PFSK-1 (cell line): ENCODE measurements around the gene UNCX.
A peak's percentile ranks its signal among the peaks of the same experiment; 100 is the strongest.

Source experiments
- FOXP2 ChIP-seq: optimal IDR thresholded peaks from 2 replicates; pipeline ENCODE3; 2011; ENCODE audit warnings: borderline replicate concordance, control low read depth, inconsistent platforms; ENCODE audit not compliant: insufficient read depth; ENCODE audit errors: extremely low read length, extremely low read depth
- POLR2AphosphoS5 ChIP-seq: IDR thresholded peaks from 2 replicates; pipeline ENCODE4 v1.6.1; 2012; ENCODE audit warnings: low read depth, mild to moderate bottlenecking, control low read depth, low read length, moderate library complexity
- REST ChIP-seq, 2 experiments: IDR thresholded peaks; 2 replicates each; pipeline versions ENCODE4 v1.6.1 to v1.8.0; 2011 to 2012; ENCODE audit warnings: low read depth in 2 of 2, low read length in 2 of 2, control low read depth in 1 of 2, inconsistent platforms in 1 of 2, mild to moderate bottlenecking in 1 of 2, moderate library complexity in 1 of 2; ENCODE audit not compliant: insufficient read depth in 1 of 2
- SIN3A ChIP-seq: IDR thresholded peaks from 2 replicates; pipeline ENCODE4 v1.6.1; 2012; ENCODE audit warnings: mild to moderate bottlenecking, low read length, moderate library complexity, borderline replicate concordance; ENCODE audit not compliant: insufficient read depth
- TAF1 ChIP-seq: IDR thresholded peaks from 2 replicates; pipeline ENCODE4 v1.6.1; 2012; ENCODE audit warnings: low read length, control low read depth, borderline replicate concordance; ENCODE audit not compliant: insufficient read depth

The UNCX gene

DNA sequence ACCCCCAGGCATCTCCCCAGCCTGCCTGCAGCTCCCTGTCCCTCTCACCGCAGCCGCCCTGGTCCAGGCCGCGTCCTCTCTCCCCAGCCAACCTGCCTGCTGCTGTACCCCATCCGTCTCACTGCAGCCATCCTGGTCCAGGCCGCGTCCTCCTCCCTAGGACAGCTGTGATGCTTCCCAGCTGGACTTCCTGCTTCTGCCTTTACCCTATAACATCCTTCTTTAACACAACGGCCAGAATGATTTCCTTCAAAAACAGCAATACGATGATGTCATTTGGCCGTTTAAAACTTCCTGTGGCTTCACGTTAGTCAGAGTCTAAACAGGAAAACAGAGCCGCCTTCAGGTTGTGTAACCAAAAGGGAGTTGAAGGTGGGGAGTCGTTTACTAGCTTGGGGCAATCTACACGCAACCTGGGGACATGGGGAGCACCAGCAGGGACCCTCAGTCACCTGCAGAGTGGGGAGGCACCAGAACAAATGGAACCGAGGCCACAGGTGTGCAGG lies 40.4 kb upstream of the UNCX start:
- TF ChIP-seq FOXP2 (peak; percentile 59), POLR2AphosphoS5 (no peak)

DNA sequence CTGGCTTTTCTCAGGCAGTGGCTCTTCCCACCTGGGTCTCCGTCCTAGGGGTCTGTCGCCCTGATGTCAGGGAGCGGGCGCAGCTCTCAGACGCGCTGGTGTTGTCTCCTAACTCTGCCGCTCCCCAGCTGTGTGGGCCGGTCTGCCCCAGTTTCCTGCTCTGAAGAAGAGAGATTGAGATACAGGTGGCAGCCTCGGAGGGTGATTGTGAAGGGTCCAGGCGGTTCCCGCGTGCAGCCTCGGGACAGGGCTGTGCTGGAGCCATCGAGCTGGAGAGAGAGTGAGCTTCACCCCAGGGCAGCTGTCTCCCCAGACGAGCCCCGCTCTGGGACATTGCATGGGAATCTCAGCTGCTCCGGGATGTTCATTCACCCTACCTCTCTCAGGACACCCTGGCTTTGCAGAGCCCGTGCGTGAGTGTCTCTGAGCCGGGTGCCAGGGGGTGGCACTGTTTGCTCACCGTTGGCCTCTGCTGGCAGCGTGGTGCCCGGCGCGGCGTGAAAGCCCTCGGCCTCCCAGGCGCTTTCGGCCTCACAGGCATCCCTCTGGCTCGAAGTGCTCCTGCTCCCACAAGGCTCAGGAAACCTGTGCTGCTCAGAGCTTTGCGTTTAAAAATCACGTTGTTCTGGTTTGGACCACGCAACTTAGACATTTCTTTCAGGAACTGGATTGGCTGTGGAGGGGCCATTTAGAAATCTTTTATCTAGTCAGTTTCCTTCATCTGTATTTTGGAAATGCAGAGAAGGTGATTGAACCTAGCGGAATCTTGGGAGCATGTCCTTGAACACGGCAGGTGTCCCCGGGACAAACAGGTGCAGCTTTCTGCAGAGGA lies 38.9 kb upstream of the UNCX start:
- no peak for TF ChIP-seq TAF1
- TF ChIP-seq SIN3A = no peak
- no peak for TF ChIP-seq POLR2AphosphoS5
- TF ChIP-seq REST (IDR thresholded peaks at IDR 0.05; ENCODE audit: insufficient read depth in 1 of 2, low read depth in 2 of 2, low read length in 2 of 2) = no peak
- TF ChIP-seq FOXP2 = no peak

DNA sequence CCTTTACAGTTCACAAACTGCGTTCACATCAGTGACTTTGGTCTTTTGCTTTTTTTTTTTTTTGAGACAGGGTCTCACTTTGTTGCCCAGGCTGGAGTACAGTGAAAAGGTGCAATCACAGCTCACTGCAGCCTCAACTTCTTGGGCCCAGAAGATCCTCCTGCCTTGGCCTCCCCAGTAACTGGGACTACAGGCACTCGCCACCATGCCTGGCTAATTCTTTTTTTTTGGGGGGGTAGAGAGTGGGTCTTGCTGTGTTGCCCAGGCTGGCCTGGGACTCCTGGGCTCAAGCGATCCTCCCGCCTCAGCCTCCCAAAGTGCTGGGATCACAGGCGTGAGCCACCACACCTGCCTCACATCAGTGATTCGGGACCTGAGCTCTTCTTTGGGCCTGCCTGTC lies 35.7 kb upstream of the UNCX start:
- no peak for TF ChIP-seq SIN3A
- no peak for TF ChIP-seq TAF1
- TF ChIP-seq FOXP2 = no peak
- no peak for TF ChIP-seq POLR2AphosphoS5
- TF ChIP-seq REST (IDR thresholded peaks at IDR 0.05; ENCODE audit: insufficient read depth in 1 of 2, low read depth in 2 of 2, low read length in 2 of 2) = no peak

- no peak for TF ChIP-seq POLR2AphosphoS5
- no peak for TF ChIP-seq REST (IDR thresholded peaks at IDR 0.05; ENCODE audit: insufficient read depth in 1 of 2, low read depth in 2 of 2, low read length in 2 of 2)
- no peak for TF ChIP-seq TAF1
- TF ChIP-seq SIN3A = no peak
- no peak for TF ChIP-seq FOXP2
These were observed 34.6 kb upstream of the UNCX start for GRCh38 chr7:1197997-1198625.

- TF ChIP-seq POLR2AphosphoS5 = no peak
- TF ChIP-seq SIN3A = no peak
- TF ChIP-seq TAF1 = no peak
- no peak for TF ChIP-seq REST (IDR thresholded peaks at IDR 0.05; ENCODE audit: insufficient read depth in 1 of 2, low read depth in 2 of 2, low read length in 2 of 2)
- no peak for TF ChIP-seq FOXP2
These were observed 32.6 kb upstream of the UNCX start for GRCh38 chr7:1200045-1200444.
